SKM-1 (cell line): ENCODE results near the gene ASMTL.
"Not testable (repeated sequence)": the region's sequence is repeated elsewhere in the genome, so short reads cannot be mapped to it uniquely, and the experiment has no call there.

ENCODE experiments used
- DNase-seq: peaks from one replicate; lab custom pipeline; 2025; ENCODE audit not compliant: unreplicated experiment; lab: John Stamatoyannopoulos, UW

ASMTL gene

GRCh38 chrX:1391707-1392375, 60.9 kb downstream of the ASMTL start, which contains the start of gene SLC25A6:
TSS of gene SLC25A6 (minus strand) at chrX:1392113. CDS start at chrX:1392009, 104 bp downstream.
- no peak for DNase-seq

GRCh38 chrX:1391370-1391706, 61.4 kb downstream of the ASMTL start:
- DNase-seq = no peak

- no peak for DNase-seq
Measured at GRCh38 chrX:1390621-1391369, 61.9 kb downstream of the ASMTL start.

- DNase-seq = no peak
Measured at GRCh38 chrX:1389993-1390285, 62.8 kb downstream of the ASMTL start.

GRCh38 chrX:1389181-1389992, 63.3 kb downstream of the ASMTL start:
- DNase-seq = no peak

GRCh38 chrX:1388651-1389050, 64.1 kb downstream of the ASMTL start:
- DNase-seq = no peak

GRCh38 chrX:1387141-1387776, 65.5 kb downstream of the ASMTL start:
- no peak for DNase-seq

GRCh38 chrX:1386338-1387127, 66.2 kb downstream of the ASMTL start:
- DNase-seq = no peak

GRCh38 chrX:1385253-1386223, 67.2 kb downstream of the ASMTL start:
- DNase-seq = no peak

GRCh38 chrX:1384658-1385252, 68.0 kb downstream of the ASMTL start:
- no peak for DNase-seq

- DNase-seq = no peak
Measured at GRCh38 chrX:1380672-1381233, 72.0 kb downstream of the ASMTL start.

- no peak for DNase-seq
Measured at GRCh38 chrX:1378306-1378759, 74.4 kb downstream of the ASMTL start.

GRCh38 chrX:1368385-1368698, 84.4 kb downstream of the ASMTL start:
- DNase-seq = no peak

GRCh38 chrX:1366363-1366762, 86.3 kb downstream of the ASMTL start:
- not testable (repeated sequence) for DNase-seq

- DNase-seq = no peak
Measured at GRCh38 chrX:1361910-1362309, 90.8 kb downstream of the ASMTL start.

GRCh38 chrX:1361275-1361674, 91.4 kb downstream of the ASMTL start:
- DNase-seq = no peak

GRCh38 chrX:1360171-1360570, 92.5 kb downstream of the ASMTL start:
- DNase-seq = no peak

- DNase-seq = no peak
Measured at GRCh38 chrX:1359477-1359873, 93.2 kb downstream of the ASMTL start.
